ENCODE results near the gene ARHGAP19. TPM values are rescaled to one million over a fixed set of nuclear protein-coding genes. Genes with fewer than 3 reads are reported as not detected.

Gene ARHGAP19
- total RNA-seq, 4 donors from 2014 or later: 3.5 to 5.4 (median 4.6) TPM

- Histone ChIP-seq H3K4me1 (no peaks in the 10 kb centered on the region), H3K27me3 (no peaks in the 10 kb centered on the region), H3K27ac (replicated peaks in 1 of 4) (no peak overlapping the region), H3K4me3 (no peak overlapping the region), H3K9me3 (no peaks in the 10 kb centered on the region), H3K36me3 (peaks cover 6 to 39% (median 16%) of the 10 kb centered on the region in 4 donors)
- TF ChIP-seq POLR2A (IDR thresholded peaks at IDR 0.05; ENCODE audit: low read depth) (no peak), EP300 (IDR thresholded peaks at IDR 0.05) (no peak), CTCF (IDR thresholded peaks at IDR 0.05) (peak; percentile 36 to 65 (median 46)), POLR2AphosphoS5 (IDR thresholded peaks at IDR 0.05) (no peak)
- intact Hi-C loops (cut with DNase I): no loop called here
- 42% methylated on average over 1 of the region's 1 CpG for WGBS
- DNase-seq (ENCODE audit: extremely low spot score): no peak
Observed at GRCh38 chr10:97234400-97234799, 58.0 kb downstream of the ARHGAP19 start.

GRCh38 chr10:97230146-97230545 is 62.3 kb downstream of the ARHGAP19 start:
- WGBS: 100% methylated on average over 1 of the region's 1 CpG
- peaks cover 19 to 58% (median 31%) of the 10 kb centered on the region in 4 donors for H3K36me3 ChIP-seq

GRCh38 chr10:97229322-97230015 is 63.0 kb downstream of the ARHGAP19 start:
- Histone ChIP-seq H3K36me3 (peaks cover 19 to 62% (median 33%) of the 10 kb centered on the region in 4 donors), H3K4me1 (no peaks in the 10 kb centered on the region), H3K27me3 (no peaks in the 10 kb centered on the region), H3K27ac (replicated peaks in 1 of 4) (no peak overlapping the region), H3K9me3 (no peaks in the 10 kb centered on the region), H3K4me3 (no peak overlapping the region)
- no peak for DNase-seq (ENCODE audit: extremely low spot score)
- TF ChIP-seq CTCF (IDR thresholded peaks at IDR 0.05) (no peak), EP300 (IDR thresholded peaks at IDR 0.05) (no peak), POLR2A (IDR thresholded peaks at IDR 0.05; ENCODE audit: low read depth) (no peak), POLR2AphosphoS5 (IDR thresholded peaks at IDR 0.05) (no peak)
- intact Hi-C loops (cut with DNase I): no loop called here
- 91% methylated on average over 1 of the region's 1 CpG for WGBS

More at GRCh38 chr10:97230146-97230545, 62.3 kb downstream of the ARHGAP19 start:
- TF ChIP-seq POLR2AphosphoS5 (IDR thresholded peaks at IDR 0.05) (no peak), EP300 (IDR thresholded peaks at IDR 0.05) (no peak), POLR2A (IDR thresholded peaks at IDR 0.05; ENCODE audit: low read depth) (no peak), CTCF (IDR thresholded peaks at IDR 0.05) (no peak)
- no peaks in the 10 kb centered on the region for H3K4me1 ChIP-seq
- no peak overlapping the region for H3K4me3 ChIP-seq
- no peak for DNase-seq (ENCODE audit: extremely low spot score)
- intact Hi-C loops (cut with DNase I): no loop called here
- no peaks in the 10 kb centered on the region for H3K27me3 ChIP-seq
- H3K27ac ChIP-seq (replicated peaks in 1 of 4): no peak overlapping the region
- no peaks in the 10 kb centered on the region for H3K9me3 ChIP-seq

GRCh38 chr10:97228775-97229157 is 63.7 kb downstream of the ARHGAP19 start:
- Histone ChIP-seq H3K4me1 (no peaks in the 10 kb centered on the region), H3K27ac (replicated peaks in 1 of 4) (no peak overlapping the region), H3K4me3 (no peak overlapping the region), H3K36me3 (peaks cover 19 to 60% (median 33%) of the 10 kb centered on the region in 4 donors), H3K27me3 (no peaks in the 10 kb centered on the region), H3K9me3 (no peaks in the 10 kb centered on the region)
- 96% methylated on average over 1 of the region's 1 CpG for WGBS
- DNase-seq (ENCODE audit: extremely low spot score): no peak
- TF ChIP-seq EP300 (IDR thresholded peaks at IDR 0.05) (no peak), POLR2AphosphoS5 (IDR thresholded peaks at IDR 0.05) (no peak), POLR2A (IDR thresholded peaks at IDR 0.05; ENCODE audit: low read depth) (no peak), CTCF (IDR thresholded peaks at IDR 0.05) (no peak)
- intact Hi-C loops (cut with DNase I): no loop called here

All from esophagus muscularis mucosa (tissue), 4 donors.